Chondrocyte (in vitro differentiated cells): Measurements from ENCODE around the gene COL20A1. TPM values are rescaled to one million over a fixed set of nuclear protein-coding genes. Genes with fewer than 3 reads are reported as not detected.

Experiments
- DNase-seq: peaks from one replicate; pipeline ENCODE4 v3.0.0; 2021; ENCODE audit warnings: mixed read lengths, low spot score
- H3K27ac Mint-ChIP-seq: one replicate; pipeline ENCODE4 v1.8.0; 2021; ENCODE audit warnings: mild to moderate bottlenecking, moderate library complexity, mixed read lengths; ENCODE audit not compliant: unreplicated experiment
- H3K27me3 Mint-ChIP-seq: 2 replicates; pipeline ENCODE4 v1.8.0; 2021; ENCODE audit warnings: low read depth, mixed read lengths
- H3K36me3 Mint-ChIP-seq: 2 replicates; pipeline ENCODE4 v1.8.0; 2021; ENCODE audit warnings: low read depth, mixed read lengths
- H3K4me1 Mint-ChIP-seq: 2 replicates; pipeline ENCODE4 v1.8.0; 2021; ENCODE audit warnings: low read depth, mild to moderate bottlenecking, mixed read lengths
- H3K4me3 Mint-ChIP-seq: one replicate; pipeline ENCODE4 v1.8.0; 2021; ENCODE audit warnings: mild to moderate bottlenecking, moderate library complexity, mixed read lengths; ENCODE audit not compliant: unreplicated experiment
- H3K9me3 Mint-ChIP-seq: 2 replicates; pipeline ENCODE4 v1.8.0; 2021; ENCODE audit warnings: low read depth, mixed read lengths
- CTCF ChIP-seq: fragments of 200-600 bp; sonication (generic); IDR thresholded peaks from 2 replicates; pipeline ENCODE4 v1.5.0; 2021; ENCODE audit warnings: antibody characterized with exemption, mild to moderate bottlenecking, moderate library complexity
- total RNA-seq: library from RNA; stranded (reverse); gene quantifications from 3 replicates; pipeline ENCODE4 v1.2.1, GENCODE V29; 2021

COL20A1 gene
- total RNA-seq, 1 donor from 2014 or later, result not detected

DNA sequence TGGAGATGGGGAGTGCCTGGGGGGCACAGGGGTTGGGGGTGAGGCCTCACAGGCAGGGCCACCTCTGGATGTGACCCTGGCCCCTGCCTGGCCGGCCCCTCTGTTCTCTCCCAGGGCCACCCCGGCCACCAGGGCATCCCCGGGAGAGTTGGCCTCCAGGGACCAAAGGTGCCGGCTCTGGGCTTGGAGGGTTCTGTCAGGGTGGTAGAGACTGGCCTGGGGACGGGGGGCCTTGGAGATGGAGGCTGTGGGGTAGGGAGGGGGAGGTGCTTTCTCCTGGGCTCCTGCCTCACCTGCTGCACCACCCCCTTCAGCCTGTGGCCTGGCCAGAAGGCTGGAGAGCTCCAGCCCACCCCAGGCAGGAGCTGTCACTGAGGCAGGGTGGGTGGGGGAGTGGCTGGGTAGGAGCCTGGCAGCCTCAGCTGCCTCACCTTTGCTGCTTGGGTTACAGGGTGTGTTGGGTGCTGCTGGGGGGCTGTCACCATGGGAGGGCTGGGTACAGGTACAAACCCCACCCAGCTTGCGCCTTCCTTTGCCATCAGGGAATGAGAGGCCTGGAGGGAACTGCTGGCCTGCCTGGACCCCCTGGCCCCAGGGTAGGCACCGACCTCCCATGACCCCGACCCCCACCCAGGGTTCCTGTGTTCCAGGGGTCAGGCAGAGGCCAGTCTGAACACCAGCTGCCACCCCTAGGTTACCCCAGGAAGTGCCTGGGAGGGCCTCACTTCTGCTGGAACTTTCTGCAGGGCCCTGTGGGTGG is 32.7 kb downstream of the COL20A1 start:
- no peak for TF ChIP-seq CTCF
- peak; percentile 84 for DNase-seq
- Mint-ChIP-seq H3K27me3 (peaks cover 14% of the 10 kb centered on the region), H3K4me1 (no peaks in the 10 kb centered on the region), H3K4me3 (no peak overlapping the region), H3K36me3 (no peaks in the 10 kb centered on the region), H3K9me3 (no peaks in the 10 kb centered on the region), H3K27ac (no peak overlapping the region)

DNA sequence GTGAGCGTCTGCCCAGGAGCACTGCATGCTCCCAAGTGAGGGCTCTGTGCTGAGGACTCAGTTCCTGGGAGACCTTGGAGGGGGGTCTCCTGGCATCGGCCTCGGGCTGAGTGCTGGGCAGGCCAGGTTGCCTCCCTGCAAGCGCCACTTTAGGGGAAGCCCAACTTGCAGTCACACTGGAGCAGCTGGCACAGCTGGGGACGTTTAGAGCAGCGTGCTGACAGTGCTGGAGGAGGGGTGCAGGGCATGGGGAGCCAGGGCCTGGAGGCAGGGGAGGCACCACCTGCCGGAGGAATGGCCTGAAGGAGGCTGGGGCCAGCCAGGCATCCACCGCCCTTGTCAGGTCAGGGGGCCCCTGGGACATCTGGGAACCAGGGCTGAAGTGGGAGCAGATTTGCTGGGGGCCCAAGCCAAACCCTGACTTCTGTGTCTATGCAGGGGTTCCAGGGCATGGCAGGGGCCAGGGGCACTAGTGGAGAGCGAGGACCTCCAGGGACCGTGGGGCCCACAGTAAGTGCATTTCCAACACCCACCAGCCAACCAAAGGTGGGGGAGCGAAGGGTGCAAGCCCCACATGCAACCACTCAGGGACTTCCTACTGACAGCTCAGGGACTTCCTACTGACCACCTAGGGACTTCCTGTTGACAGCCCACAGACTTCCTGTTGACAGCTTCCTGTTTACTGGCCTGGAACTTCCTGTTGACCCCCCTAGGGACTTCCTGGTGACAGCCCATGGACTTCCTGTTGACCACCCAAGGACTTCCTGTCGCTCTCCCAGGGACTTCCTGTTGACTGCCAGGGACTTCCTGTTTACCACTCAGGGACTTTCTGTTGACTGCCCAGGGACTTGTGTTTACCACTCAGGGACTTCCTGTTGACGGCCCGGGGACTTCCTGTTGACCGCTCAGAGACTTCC is 33.6 kb downstream of the COL20A1 start:
- Mint-ChIP-seq H3K9me3 (peaks cover 2% of the 10 kb centered on the region), H3K27ac (no peak overlapping the region), H3K4me3 (no peak overlapping the region), H3K27me3 (peaks cover 14% of the 10 kb centered on the region), H3K4me1 (no peaks in the 10 kb centered on the region), H3K36me3 (no peaks in the 10 kb centered on the region)
- DNase-seq, result no peak
- no peak for TF ChIP-seq CTCF

DNA sequence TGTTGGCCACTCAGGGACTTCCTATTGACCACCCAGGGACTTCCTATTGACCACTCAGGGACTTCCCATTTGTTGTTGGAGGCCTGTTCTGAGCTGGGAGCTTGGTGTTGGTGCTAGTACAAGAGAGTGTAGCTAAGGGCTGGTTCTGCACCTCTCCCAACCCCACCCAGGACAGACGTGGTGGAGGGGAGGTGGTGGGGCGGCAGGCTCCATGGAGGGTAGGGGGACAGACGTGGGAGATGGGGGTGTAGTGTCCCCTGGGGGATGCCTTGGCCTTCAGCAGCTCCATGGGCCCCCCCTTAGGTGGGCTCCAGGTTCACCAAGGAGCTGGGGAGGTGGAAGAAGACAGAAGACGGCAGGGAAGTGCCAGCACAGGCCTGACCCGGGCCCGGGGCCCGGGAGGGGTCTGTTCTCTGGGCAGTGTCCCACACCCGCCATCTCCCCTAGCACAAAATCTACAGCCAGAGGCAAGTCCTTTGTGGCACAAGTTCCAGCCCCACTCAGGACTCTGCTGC is 34.3 kb downstream of the COL20A1 start:
- Mint-ChIP-seq H3K4me1 (no peaks in the 10 kb centered on the region), H3K27ac (no peak overlapping the region), H3K36me3 (no peaks in the 10 kb centered on the region)

DNA sequence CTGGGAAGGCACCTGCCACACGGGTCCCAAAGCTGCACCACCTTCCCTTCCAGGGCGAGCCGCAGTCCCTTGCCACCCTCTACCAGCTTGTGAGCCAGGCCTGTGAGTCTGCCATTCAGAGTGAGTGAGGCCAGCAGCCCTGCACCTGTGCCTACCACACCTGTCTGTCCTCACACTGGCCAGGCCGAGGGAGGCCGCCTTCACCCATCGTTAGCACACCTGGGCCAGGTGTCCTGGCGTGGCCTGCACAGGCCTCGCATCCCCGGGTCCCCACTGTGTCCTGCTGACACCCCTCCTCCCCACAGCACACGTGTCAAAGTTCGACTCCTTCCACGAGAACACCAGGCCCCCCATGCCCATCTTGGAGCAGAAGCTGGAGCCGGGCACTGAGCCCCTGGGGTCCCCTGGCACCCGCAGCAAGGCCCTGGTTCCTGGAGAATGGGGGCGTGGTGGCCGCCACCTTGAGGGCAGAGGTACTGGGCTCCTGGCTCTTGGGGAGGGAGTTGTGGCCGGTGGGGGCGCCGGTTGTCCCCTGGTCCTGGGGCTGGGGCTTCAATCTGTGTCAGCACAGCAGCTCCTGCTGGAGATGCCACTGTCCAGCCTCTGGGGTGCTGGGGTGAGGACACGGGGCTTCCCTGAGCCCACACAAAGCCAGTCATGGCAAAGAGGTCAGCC is 35.2 kb downstream of the COL20A1 start:
- Mint-ChIP-seq H3K4me1 (no peaks in the 10 kb centered on the region), H3K9me3 (peaks cover 8% of the 10 kb centered on the region), H3K4me3 (no peak overlapping the region), H3K27ac (no peak overlapping the region), H3K27me3 (peaks cover 13% of the 10 kb centered on the region), H3K36me3 (no peaks in the 10 kb centered on the region)
- peak; percentile 84 for DNase-seq
- no peak for TF ChIP-seq CTCF

More for the DNA sequence above, 34.3 kb downstream of the COL20A1 start:
- TF ChIP-seq CTCF, result no peak
- H3K4me3 Mint-ChIP-seq, result no peak overlapping the region
- peaks cover 17% of the 10 kb centered on the region for H3K27me3 Mint-ChIP-seq
- H3K9me3 Mint-ChIP-seq, result peaks cover 8% of the 10 kb centered on the region
- peak; percentile 67 for DNase-seq
